BJ (cell line): Measurements from ENCODE around the gene SCRT2. TPM values are rescaled to one million over a fixed set of nuclear protein-coding genes. Genes with fewer than 3 reads are reported as not detected.
A peak's percentile ranks its signal among the peaks of the same experiment; 100 is the strongest.

Experiments used
- CTCF ChIA-PET: fragments of 350-600 bp; formaldehyde crosslinking; extraction: SDS; loops from one replicate; lab custom pipeline; 2021; ENCODE audit warnings: antibody characterized with exemption, inconsistent platforms; lab: Yijun Ruan, JAX
- POLR2A ChIA-PET: fragments of 300-600 bp; sonication (Branson Sonifier 250); formaldehyde crosslinking; extraction: SDS; loops from one replicate; lab custom pipeline; 2021; ENCODE audit warnings: antibody characterized with exemption; lab: Charles Lee
- DNase-seq: peaks from one replicate; pipeline ENCODE4 v3.0.0-alpha.2; 2011; ENCODE audit warnings: low read depth
- H3K27me3 ChIP-seq: 2 replicates; pipeline ENCODE4 v1.6.0; 2011; ENCODE audit warnings: low read length; ENCODE audit not compliant: control insufficient read depth, insufficient read depth
- H3K36me3 ChIP-seq: 2 replicates; pipeline ENCODE4 v1.5.1; 2011; ENCODE audit warnings: low read length; ENCODE audit not compliant: control insufficient read depth, insufficient read depth
- H3K4me3 ChIP-seq: 2 replicates; pipeline ENCODE4 v1.5.1; 2011; ENCODE audit warnings: low read depth, mild to moderate bottlenecking, control low read depth, low read length
- CTCF ChIP-seq: IDR thresholded peaks from 2 replicates; pipeline ENCODE4 v1.5.1; 2011; ENCODE audit warnings: low read depth, mild to moderate bottlenecking, control low read depth, inconsistent platforms, low read length, moderate library complexity; ENCODE audit not compliant: insufficient read depth
- polyA plus RNA-seq: library from polyadenylated mRNA; depleted of rRNA; stranded (reverse); fragments of >200 nt; gene quantifications from 2 replicates; pipeline ENCODE4 v1.2.3, GENCODE V29; 2011

SCRT2 gene
- polyA plus RNA-seq, 1 experiment, result not detected

- Histone ChIP-seq H3K4me3 (no peak overlapping the region), H3K36me3 (no peaks in the 10 kb centered on the region), H3K27me3 (peaks cover 31% of the 10 kb centered on the region)
- POLR2A ChIA-PET, result no interaction called here
- CTCF ChIA-PET, result interaction anchor here (0.6 to 6.8 kb wide), 16 partner anchors 9 to 111 kb away, joined by 3 to 49 read pairs (median 4); partner anchors contain the start of genes SCRT2 and SRXN1
- no peak for TF ChIP-seq CTCF
- no peak for DNase-seq
Measured at GRCh38 chr20:668050-668449, 7.6 kb downstream of the SCRT2 start.

- peak; percentile 94 for TF ChIP-seq CTCF
- ChIA-PET POLR2A (no interaction called here), CTCF (interaction anchor here (0.7 to 6.8 kb wide), 27 partner anchors 10 to 152 kb away, joined by 3 to 49 read pairs (median 4); partner anchors contain the start of genes SCRT2 and SRXN1)
- Histone ChIP-seq H3K27me3 (peaks cover 32% of the 10 kb centered on the region), H3K36me3 (no peaks in the 10 kb centered on the region), H3K4me3 (no peak overlapping the region)
- DNase-seq, result no peak
Measured at GRCh38 chr20:667351-668034, 8.1 kb downstream of the SCRT2 start.

GRCh38 chr20:666877-667276 lies 8.7 kb downstream of the SCRT2 start:
- Histone ChIP-seq H3K36me3 (no peaks in the 10 kb centered on the region), H3K27me3 (peaks cover 36% of the 10 kb centered on the region), H3K4me3 (no peak overlapping the region)
- ChIA-PET POLR2A (no interaction called here), CTCF (interaction anchor here (0.6 to 6.8 kb wide), 25 partner anchors 9 to 152 kb away, joined by 3 to 49 read pairs (median 4); partner anchors contain the start of genes SCRT2 and SRXN1)
- DNase-seq, result no peak
- TF ChIP-seq CTCF, result no peak

- ChIA-PET POLR2A (no interaction called here), CTCF (interaction anchor here (0.5 to 6.8 kb wide), 6 partner anchors 13 to 1561 kb away, joined by 3 to 49 read pairs (median 5); partner anchors contain the start of gene SRXN1)
- peaks cover 37% of the 10 kb centered on the region for H3K27me3 ChIP-seq
- TF ChIP-seq CTCF, result no peak
- no peaks in the 10 kb centered on the region for H3K36me3 ChIP-seq
- DNase-seq, result no peak
- no peak overlapping the region for H3K4me3 ChIP-seq
Measured at GRCh38 chr20:665276-665675, 10.3 kb downstream of the SCRT2 start.

- peaks cover 37% of the 10 kb centered on the region for H3K27me3 ChIP-seq
- CTCF ChIA-PET, result interaction anchor here (1.2 to 6.8 kb wide), 3 partner anchors 19 to 102 kb away, joined by 3 to 49 read pairs (median 7); no protein-coding TSS in a partner anchor
- no peak for DNase-seq
- H3K36me3 ChIP-seq, result no peaks in the 10 kb centered on the region
- no peak overlapping the region for H3K4me3 ChIP-seq
- TF ChIP-seq CTCF, result no peak
- POLR2A ChIA-PET, result no interaction called here
Measured at GRCh38 chr20:664576-664975, 11.0 kb downstream of the SCRT2 start.
